Measurements from ENCODE around the gene HDDC2.

HDDC2 gene

GRCh38 chr6:125267806-125268523, 33.8 kb downstream of the HDDC2 start:
- no peak for DNase-seq (ENCODE audit: low read depth)
- no peak for TF ChIP-seq CTCF (conservative IDR thresholded peaks at IDR 0.05; ENCODE audit: control insufficient read depth, insufficient read depth, low read depth, low read length)
- H3K4me3 ChIP-seq (ENCODE audit: control insufficient read depth, low read depth, low read length), result no peak overlapping the region

- DNase-seq (ENCODE audit: low read depth), result no peak
- no peak for TF ChIP-seq CTCF (conservative IDR thresholded peaks at IDR 0.05; ENCODE audit: control insufficient read depth, insufficient read depth, low read depth, low read length)
- H3K4me3 ChIP-seq (ENCODE audit: control insufficient read depth, low read depth, low read length), result no peak overlapping the region
Observed at GRCh38 chr6:125264476-125264875, 37.3 kb downstream of the HDDC2 start.

GRCh38 chr6:125262016-125263013, 39.5 kb downstream of the HDDC2 start:
- DNase-seq (ENCODE audit: low read depth), result peak; percentile 41
- no peak overlapping the region for H3K4me3 ChIP-seq (ENCODE audit: control insufficient read depth, low read depth, low read length)
- TF ChIP-seq CTCF (conservative IDR thresholded peaks at IDR 0.05; ENCODE audit: control insufficient read depth, insufficient read depth, low read depth, low read length), result no peak

GRCh38 chr6:125259354-125259736, 42.4 kb downstream of the HDDC2 start:
- H3K4me3 ChIP-seq (ENCODE audit: control insufficient read depth, low read depth, low read length), result no peak overlapping the region
- TF ChIP-seq CTCF (conservative IDR thresholded peaks at IDR 0.05; ENCODE audit: control insufficient read depth, insufficient read depth, low read depth, low read length), result no peak
- DNase-seq (ENCODE audit: low read depth), result no peak

- DNase-seq (ENCODE audit: low read depth), result no peak
- no peak for TF ChIP-seq CTCF (conservative IDR thresholded peaks at IDR 0.05; ENCODE audit: control insufficient read depth, insufficient read depth, low read depth, low read length)
- no peak overlapping the region for H3K4me3 ChIP-seq (ENCODE audit: control insufficient read depth, low read depth, low read length)
Observed at GRCh38 chr6:125258651-125259353, 43.0 kb downstream of the HDDC2 start.

GRCh38 chr6:125257351-125257750, 44.4 kb downstream of the HDDC2 start:
- TF ChIP-seq CTCF (conservative IDR thresholded peaks at IDR 0.05; ENCODE audit: control insufficient read depth, insufficient read depth, low read depth, low read length), result no peak
- DNase-seq (ENCODE audit: low read depth), result no peak
- no peak overlapping the region for H3K4me3 ChIP-seq (ENCODE audit: control insufficient read depth, low read depth, low read length)

Data from fibroblast of mammary gland (primary cell).